ENCODE data around the gene MYO16. TPM values are rescaled to one million over a fixed set of nuclear protein-coding genes. Genes with fewer than 3 reads are reported as not detected.

Gene MYO16
- total RNA-seq, 1 experiment from 2014 or later, result 0.49 TPM

GRCh38 chr13:108760541-108760940, 131.1 kb downstream of the MYO16 start:
- CTCF ChIA-PET, result no interaction called here

DNA sequence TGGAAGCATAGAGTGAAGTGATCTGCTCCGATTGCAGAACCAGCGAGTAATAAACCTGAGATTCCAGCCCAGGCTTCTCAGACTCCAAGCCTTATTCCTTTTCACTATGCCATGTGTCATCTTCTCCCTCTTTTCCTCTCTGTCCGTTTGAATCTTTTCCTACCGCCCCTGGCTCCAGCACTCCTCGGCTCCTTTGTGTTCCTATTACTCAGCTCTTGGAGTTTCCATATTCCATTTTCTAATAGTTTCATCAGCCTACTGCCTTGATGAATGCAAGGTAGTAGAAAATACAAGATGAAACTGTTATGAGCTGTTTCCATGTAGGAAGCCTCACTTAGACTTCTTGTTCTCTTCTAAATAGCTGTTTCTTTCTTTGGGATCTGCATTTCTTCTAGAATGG, 138.6 kb downstream of the MYO16 start:
- BruUV-seq (replicated peaks), result no TSS peak
- no peaks in the 10 kb centered on the region for H3K27me3 ChIP-seq (replicated peaks; ENCODE audit: insufficient read depth, low read depth, low read length, poor library complexity)
- intact Hi-C loops (cut with micrococcal nuclease; ENCODE audit: unreplicated experiment), result no loop called here

More at GRCh38 chr13:108760541-108760940, 131.1 kb downstream of the MYO16 start:
- no peaks in the 10 kb centered on the region for H3K9me3 ChIP-seq (ENCODE audit: low read depth, low read length, poor library complexity, severe bottlenecking)
- BruUV-seq (replicated peaks), result no TSS peak
- no peaks in the 10 kb centered on the region for H3K27me3 ChIP-seq (replicated peaks; ENCODE audit: insufficient read depth, low read depth, low read length, poor library complexity)
- intact Hi-C loops (cut with micrococcal nuclease; ENCODE audit: unreplicated experiment), result no loop called here
- H3K36me3 ChIP-seq (ENCODE audit: insufficient read depth, low read length, poor library complexity, severe bottlenecking), result no peaks in the 10 kb centered on the region
- POLR2A ChIA-PET (ENCODE audit: low non-redundant PET), result no interaction called here
- TF ChIP-seq CTCF (conservative IDR thresholded peaks at IDR 0.05; ENCODE audit: low read depth, low read length) (no peak), EZH2 (IDR thresholded peaks at IDR 0.05; ENCODE audit: borderline replicate concordance, low read depth, low read length, poor library complexity, severe bottlenecking) (no peak)
- no peaks in the 10 kb centered on the region for H3K4me1 ChIP-seq (ENCODE audit: insufficient read depth, low read length, poor library complexity, severe bottlenecking)
- no peak for DNase-seq (ENCODE audit: low spot score)
- no peak overlapping the region for H3K27ac ChIP-seq (ENCODE audit: low read depth, low read length, poor library complexity, severe bottlenecking)
- no peak overlapping the region for H3K4me3 ChIP-seq (ENCODE audit: low read depth, low read length, poor library complexity, severe bottlenecking)

DNA sequence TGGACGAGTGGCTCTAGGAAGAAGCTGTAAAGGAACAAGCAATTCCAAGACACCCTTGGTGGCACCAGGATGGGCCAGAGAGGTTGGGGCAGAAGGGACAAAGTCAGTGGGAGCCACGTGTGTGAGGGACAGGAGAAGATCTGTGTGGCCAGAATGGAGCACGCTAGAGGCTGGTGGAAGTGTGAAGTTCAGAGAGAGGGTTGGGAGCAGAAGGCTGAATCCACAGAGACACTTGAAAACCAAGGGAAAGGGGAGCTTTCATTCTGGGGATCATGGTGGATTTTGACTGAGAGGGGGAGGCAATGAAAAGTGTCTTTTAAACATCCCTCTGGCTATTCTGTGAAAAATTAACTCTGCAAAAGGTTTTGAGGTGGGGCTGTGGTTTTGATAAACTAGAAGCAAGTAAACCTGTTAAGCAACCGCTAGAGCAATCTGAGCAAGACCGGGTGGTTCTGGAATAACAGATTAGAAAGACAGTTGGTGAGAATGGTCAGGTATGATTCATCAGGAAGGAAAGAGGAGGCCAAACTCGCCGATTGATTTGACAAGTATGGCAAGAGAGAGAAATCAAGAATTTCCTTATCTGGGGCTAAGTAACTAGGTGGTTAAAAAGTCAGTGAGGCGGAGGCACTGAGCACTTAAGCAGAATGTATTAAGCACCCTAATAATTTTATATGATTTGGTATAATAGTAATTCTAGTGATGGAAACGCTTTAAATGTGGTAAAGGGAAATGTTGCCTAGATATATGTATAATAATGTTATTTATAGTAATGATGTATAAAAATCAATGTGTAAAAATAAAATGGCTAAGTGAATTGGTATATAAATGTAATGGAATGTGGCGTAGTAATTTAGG, 140.0 kb downstream of the MYO16 start:
- H3K36me3 ChIP-seq (ENCODE audit: insufficient read depth, low read length, poor library complexity, severe bottlenecking), result no peaks in the 10 kb centered on the region
- no TSS peak for BruUV-seq (replicated peaks)
- no peak for DNase-seq (ENCODE audit: low spot score)
- no peaks in the 10 kb centered on the region for H3K9me3 ChIP-seq (ENCODE audit: low read depth, low read length, poor library complexity, severe bottlenecking)
- no peaks in the 10 kb centered on the region for H3K27me3 ChIP-seq (replicated peaks; ENCODE audit: insufficient read depth, low read depth, low read length, poor library complexity)
- no peaks in the 10 kb centered on the region for H3K4me1 ChIP-seq (ENCODE audit: insufficient read depth, low read length, poor library complexity, severe bottlenecking)
- ChIA-PET POLR2A (ENCODE audit: low non-redundant PET) (no interaction called here), CTCF (no interaction called here)
- no peak for TF ChIP-seq EZH2 (IDR thresholded peaks at IDR 0.05; ENCODE audit: borderline replicate concordance, low read depth, low read length, poor library complexity, severe bottlenecking)
- no peak for TF ChIP-seq CTCF (conservative IDR thresholded peaks at IDR 0.05; ENCODE audit: low read depth, low read length)
- intact Hi-C loops (cut with micrococcal nuclease; ENCODE audit: unreplicated experiment), result no loop called here
- no peak overlapping the region for H3K4me3 ChIP-seq (ENCODE audit: low read depth, low read length, poor library complexity, severe bottlenecking)
- no peak overlapping the region for H3K27ac ChIP-seq (ENCODE audit: low read depth, low read length, poor library complexity, severe bottlenecking)

More for the DNA sequence above, 138.6 kb downstream of the MYO16 start:
- H3K4me1 ChIP-seq (ENCODE audit: insufficient read depth, low read length, poor library complexity, severe bottlenecking), result no peaks in the 10 kb centered on the region
- no peak overlapping the region for H3K4me3 ChIP-seq (ENCODE audit: low read depth, low read length, poor library complexity, severe bottlenecking)
- no peak overlapping the region for H3K27ac ChIP-seq (ENCODE audit: low read depth, low read length, poor library complexity, severe bottlenecking)
- ChIA-PET POLR2A (ENCODE audit: low non-redundant PET) (no interaction called here), CTCF (no interaction called here)
- no peaks in the 10 kb centered on the region for H3K36me3 ChIP-seq (ENCODE audit: insufficient read depth, low read length, poor library complexity, severe bottlenecking)
- TF ChIP-seq EZH2 (IDR thresholded peaks at IDR 0.05; ENCODE audit: borderline replicate concordance, low read depth, low read length, poor library complexity, severe bottlenecking) (no peak), CTCF (conservative IDR thresholded peaks at IDR 0.05; ENCODE audit: low read depth, low read length) (no peak)
- no peak for DNase-seq (ENCODE audit: low spot score)
- H3K9me3 ChIP-seq (ENCODE audit: low read depth, low read length, poor library complexity, severe bottlenecking), result no peaks in the 10 kb centered on the region
